Measurements from ENCODE around the gene KAT6B. TPM values are rescaled to one million over a fixed set of nuclear protein-coding genes. Genes with fewer than 3 reads are reported as not detected.

The KAT6B gene
- total RNA-seq, 1 donor from 2014 or later: 21.7 TPM

- Histone ChIP-seq H3K4me2 (ENCODE audit: low read length) (no peak overlapping the region), H3K9me3 (ENCODE audit: insufficient read depth, low read depth, low read length) (no peaks in the 10 kb centered on the region), H3K4me3 (ENCODE audit: insufficient read depth, low read depth, low read length) (no peak overlapping the region), H3K27ac (ENCODE audit: low read depth, low read length) (no peak overlapping the region), H4K20me1 (ENCODE audit: insufficient read depth, low read length) (no peaks in the 10 kb centered on the region), H3K27me3 (ENCODE audit: insufficient read depth, low read length) (no peaks in the 10 kb centered on the region), H3K4me1 (ENCODE audit: insufficient read depth, low read length) (no peaks in the 10 kb centered on the region), H3K36me3 (ENCODE audit: insufficient read depth, low read length) (no peaks in the 10 kb centered on the region), H3K79me2 (ENCODE audit: insufficient read depth, low read length) (no peaks in the 10 kb centered on the region), H3K9ac (ENCODE audit: low read length) (no peak overlapping the region), H2AFZ (ENCODE audit: low read depth, low read length) (no peak overlapping the region)
- no peak overlapping the region for H3K27ac Mint-ChIP-seq (ENCODE audit: unreplicated experiment)
- no peak overlapping the region for H3K4me3 Mint-ChIP-seq (ENCODE audit: unreplicated experiment)
- TF ChIP-seq EZH2 (IDR thresholded peaks at IDR 0.05; ENCODE audit: insufficient read depth, low read length) (no peak), CTCF (IDR thresholded peaks at IDR 0.05; ENCODE audit: insufficient read depth, low read depth, low read length) (no peak)
- peaks cover 3% of the 10 kb centered on the region for H3K4me1 Mint-ChIP-seq (ENCODE audit: low read depth, unreplicated experiment)
- FAIRE-seq (no peak), DNase-seq (ENCODE audit: low read depth) (no peak)
- peaks cover 6% of the 10 kb centered on the region for H3K27me3 Mint-ChIP-seq (ENCODE audit: low read depth, unreplicated experiment)
- H3K36me3 Mint-ChIP-seq (ENCODE audit: low read depth, unreplicated experiment): no peaks in the 10 kb centered on the region
- H3K9me3 Mint-ChIP-seq (ENCODE audit: unreplicated experiment): no peaks in the 10 kb centered on the region
Observed at GRCh38 chr10:75071756-75072155, 245.4 kb downstream of the KAT6B start.

GRCh38 chr10:75072727-75073126 lies 246.3 kb downstream of the KAT6B start:
- FAIRE-seq (no peak), DNase-seq (ENCODE audit: low read depth) (no peak)
- H3K27me3 ChIP-seq (ENCODE audit: insufficient read depth, low read length): no peaks in the 10 kb centered on the region
- Mint-ChIP-seq H3K27me3 (ENCODE audit: low read depth, unreplicated experiment) (peaks cover 6% of the 10 kb centered on the region), H3K36me3 (ENCODE audit: low read depth, unreplicated experiment) (no peaks in the 10 kb centered on the region), H3K4me3 (ENCODE audit: unreplicated experiment) (no peak overlapping the region), H3K27ac (ENCODE audit: unreplicated experiment) (no peak overlapping the region), H3K4me1 (ENCODE audit: low read depth, unreplicated experiment) (peaks cover 3% of the 10 kb centered on the region), H3K9me3 (ENCODE audit: unreplicated experiment) (no peaks in the 10 kb centered on the region)
- no peaks in the 10 kb centered on the region for H3K79me2 ChIP-seq (ENCODE audit: insufficient read depth, low read length)
- no peaks in the 10 kb centered on the region for H4K20me1 ChIP-seq (ENCODE audit: insufficient read depth, low read length)
- no peak overlapping the region for H3K4me2 ChIP-seq (ENCODE audit: low read length)
- TF ChIP-seq EZH2 (IDR thresholded peaks at IDR 0.05; ENCODE audit: insufficient read depth, low read length) (no peak), CTCF (IDR thresholded peaks at IDR 0.05; ENCODE audit: insufficient read depth, low read depth, low read length) (no peak)
- H3K27ac ChIP-seq (ENCODE audit: low read depth, low read length): no peak overlapping the region
- H3K4me1 ChIP-seq (ENCODE audit: insufficient read depth, low read length): no peaks in the 10 kb centered on the region
- no peaks in the 10 kb centered on the region for H3K36me3 ChIP-seq (ENCODE audit: insufficient read depth, low read length)
- H2AFZ ChIP-seq (ENCODE audit: low read depth, low read length): no peak overlapping the region
- no peak overlapping the region for H3K9ac ChIP-seq (ENCODE audit: low read length)
- H3K4me3 ChIP-seq (ENCODE audit: insufficient read depth, low read depth, low read length): no peak overlapping the region
- no peaks in the 10 kb centered on the region for H3K9me3 ChIP-seq (ENCODE audit: insufficient read depth, low read depth, low read length)

- Histone ChIP-seq H3K4me3 (ENCODE audit: insufficient read depth, low read depth, low read length) (no peak overlapping the region), H4K20me1 (ENCODE audit: insufficient read depth, low read length) (no peaks in the 10 kb centered on the region), H3K4me1 (ENCODE audit: insufficient read depth, low read length) (no peaks in the 10 kb centered on the region), H3K27ac (ENCODE audit: low read depth, low read length) (no peak overlapping the region), H3K4me2 (ENCODE audit: low read length) (no peak overlapping the region), H3K27me3 (ENCODE audit: insufficient read depth, low read length) (no peaks in the 10 kb centered on the region), H3K36me3 (ENCODE audit: insufficient read depth, low read length) (no peaks in the 10 kb centered on the region), H2AFZ (ENCODE audit: low read depth, low read length) (no peak overlapping the region), H3K9me3 (ENCODE audit: insufficient read depth, low read depth, low read length) (no peaks in the 10 kb centered on the region), H3K79me2 (ENCODE audit: insufficient read depth, low read length) (no peaks in the 10 kb centered on the region), H3K9ac (ENCODE audit: low read length) (no peak overlapping the region)
- DNase-seq (ENCODE audit: low read depth): no peak
- TF ChIP-seq EZH2 (IDR thresholded peaks at IDR 0.05; ENCODE audit: insufficient read depth, low read length) (no peak), CTCF (IDR thresholded peaks at IDR 0.05; ENCODE audit: insufficient read depth, low read depth, low read length) (no peak)
- no peaks in the 10 kb centered on the region for H3K9me3 Mint-ChIP-seq (ENCODE audit: unreplicated experiment)
- no peaks in the 10 kb centered on the region for H3K36me3 Mint-ChIP-seq (ENCODE audit: low read depth, unreplicated experiment)
- H3K27me3 Mint-ChIP-seq (ENCODE audit: low read depth, unreplicated experiment): peaks cover 6% of the 10 kb centered on the region
- no peak for FAIRE-seq
- H3K4me3 Mint-ChIP-seq (ENCODE audit: unreplicated experiment): no peak overlapping the region
- H3K27ac Mint-ChIP-seq (ENCODE audit: unreplicated experiment): no peak overlapping the region
- peaks cover 3% of the 10 kb centered on the region for H3K4me1 Mint-ChIP-seq (ENCODE audit: low read depth, unreplicated experiment)
Observed at GRCh38 chr10:75073442-75073841, 247.0 kb downstream of the KAT6B start.

Data from astrocyte (in vitro differentiated cells and primary cell).